ENCODE results near the gene AP1G1. TPM values are rescaled to one million over a fixed set of nuclear protein-coding genes. Genes with fewer than 3 reads are reported as not detected.

Gene AP1G1
- total and polyA plus RNA-seq, 2 of the 4 experiments (the other 2 are of a cell fraction): 48.3 to 86.7 TPM

DNA sequence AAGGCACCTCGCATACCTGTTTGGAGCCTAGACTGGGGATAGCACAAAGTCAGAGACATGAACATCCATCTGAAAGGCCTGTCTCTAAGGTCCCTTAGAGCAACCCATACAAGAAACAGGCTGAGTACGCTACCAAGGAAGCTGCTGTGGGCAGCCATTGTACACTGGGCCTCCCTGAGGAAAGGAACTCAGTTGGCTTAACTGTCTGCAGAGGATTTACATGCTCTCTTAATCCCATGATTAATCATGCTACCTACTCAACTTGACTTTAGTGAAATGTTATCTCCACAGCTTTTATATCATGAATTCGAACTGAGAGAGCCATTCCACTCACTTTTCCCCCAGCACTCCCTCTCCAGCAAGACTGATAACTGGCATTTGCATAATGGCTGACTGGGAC, 110.1 kb downstream of the AP1G1 start:
- Histone ChIP-seq H4K5ac (ENCODE audit: low read depth, low read length) (no peak overlapping the region), H3K9me1 (ENCODE audit: insufficient read depth, low read length) (peaks cover 8% of the 10 kb centered on the region), H3K36me3 (ENCODE audit: control insufficient read depth, insufficient read depth, low read length) (peaks cover 16% of the 10 kb centered on the region), H3K9me3 (ENCODE audit: control insufficient read depth, insufficient read depth, low read length) (no peaks in the 10 kb centered on the region), H2AK5ac (ENCODE audit: low read depth, low read length) (no peak overlapping the region), H2BK5ac (ENCODE audit: low read depth, low read length, poor library complexity, severe bottlenecking) (no peak overlapping the region), H2BK20ac (ENCODE audit: low read depth, low read length) (no peak overlapping the region), H3K27ac (ENCODE audit: insufficient read depth, low read length) (no peak overlapping the region), H3K4ac (ENCODE audit: low read depth, low read length) (no peak overlapping the region), H3K4me3 (ENCODE audit: insufficient read depth, low read depth, low read length) (no peak overlapping the region), H2BK15ac (ENCODE audit: low read depth, low read length) (no peak overlapping the region), H3K23ac (ENCODE audit: low read depth, low read length) (no peak overlapping the region), H2BK120ac (ENCODE audit: low read depth, low read length) (no peak overlapping the region), H3K79me1 (ENCODE audit: low read depth in 1 of 2, low read length in 2 of 2) (peaks cover 15 to 19% of the 10 kb centered on the region in 2 experiments), H3K4me2 (ENCODE audit: low read depth, low read length) (no peak overlapping the region), H4K91ac (ENCODE audit: insufficient read depth, low read depth, low read length) (no peak overlapping the region), H3K4me1 (ENCODE audit: control insufficient read depth, insufficient read depth, low read length) (no peaks in the 10 kb centered on the region), H4K20me1 (ENCODE audit: insufficient read depth, low read length) (no peaks in the 10 kb centered on the region; the same call in 1 of the 2 replicates), H3K18ac (ENCODE audit: low read depth, low read length) (no peak overlapping the region), H3K14ac (replicated peaks; ENCODE audit: low read depth, low read length) (no peak overlapping the region), H4K8ac (ENCODE audit: low read depth in 2 of 2, low read length in 2 of 2) (no peak overlapping the region), H2AFZ (replicated peaks; ENCODE audit: low read length, poor library complexity) (no peak overlapping the region), H3K27me3 (ENCODE audit: control insufficient read depth, insufficient read depth, low read length) (no peaks in the 10 kb centered on the region), H2AK9ac (replicated peaks; ENCODE audit: low read depth, low read length, poor library complexity) (no peak overlapping the region), H3K56ac (ENCODE audit: extremely low read depth, insufficient read depth, low read length) (no peak overlapping the region), H3K9ac (ENCODE audit: low read depth, low read length) (no peak overlapping the region)
- no peak for DNase-seq
- intact Hi-C loops (cut with micrococcal nuclease): no loop called here
- TF ChIP-seq RCOR1 (IDR thresholded peaks at IDR 0.05; ENCODE audit: insufficient replicate concordance, low read length) (no peak), FOS (IDR thresholded peaks at IDR 0.05; ENCODE audit: low read depth, low read length) (no peak), BHLHE40 (IDR thresholded peaks at IDR 0.05; ENCODE audit: low read depth, low read length) (no peak), POLR2A (IDR thresholded peaks at IDR 0.05; ENCODE audit: low read depth, low read length) (no peak), MXI1 (IDR thresholded peaks at IDR 0.05; ENCODE audit: borderline replicate concordance, low read depth, low read length) (no peak), NFE2L2 (IDR thresholded peaks at IDR 0.05; ENCODE audit: low read depth, low read length) (no peak), MAFK (IDR thresholded peaks at IDR 0.05; ENCODE audit: low read depth, low read length) (no peak), RFX5 (IDR thresholded peaks at IDR 0.05; ENCODE audit: low read depth, low read length) (no peak), CHD1 (IDR thresholded peaks at IDR 0.05; ENCODE audit: low read depth, low read length) (no peak), SMC3 (IDR thresholded peaks at IDR 0.05; ENCODE audit: low read depth, low read length) (no peak), RAD21 (IDR thresholded peaks at IDR 0.05; ENCODE audit: low read length) (no peak), CEBPB (IDR thresholded peaks at IDR 0.05; ENCODE audit: low read depth, low read length) (no peak)
- TF ChIP-seq, protein P1, sequence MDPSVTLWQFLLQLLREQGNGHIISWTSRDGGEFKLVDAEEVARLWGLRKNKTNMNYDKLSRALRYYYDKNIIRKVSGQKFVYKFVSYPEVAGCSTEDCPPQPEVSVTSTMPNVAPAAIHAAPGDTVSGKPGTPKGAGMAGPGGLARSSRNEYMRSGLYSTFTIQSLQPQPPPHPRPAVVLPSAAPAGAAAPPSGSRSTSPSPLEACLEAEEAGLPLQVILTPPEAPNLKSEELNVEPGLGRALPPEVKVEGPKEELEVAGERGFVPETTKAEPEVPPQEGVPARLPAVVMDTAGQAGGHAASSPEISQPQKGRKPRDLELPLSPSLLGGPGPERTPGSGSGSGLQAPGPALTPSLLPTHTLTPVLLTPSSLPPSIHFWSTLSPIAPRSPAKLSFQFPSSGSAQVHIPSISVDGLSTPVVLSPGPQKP (IDR thresholded peaks at IDR 0.05; ENCODE audit: borderline replicate concordance, low read depth, low read length): no peak
- TF ChIP-seq, protein P2, sequence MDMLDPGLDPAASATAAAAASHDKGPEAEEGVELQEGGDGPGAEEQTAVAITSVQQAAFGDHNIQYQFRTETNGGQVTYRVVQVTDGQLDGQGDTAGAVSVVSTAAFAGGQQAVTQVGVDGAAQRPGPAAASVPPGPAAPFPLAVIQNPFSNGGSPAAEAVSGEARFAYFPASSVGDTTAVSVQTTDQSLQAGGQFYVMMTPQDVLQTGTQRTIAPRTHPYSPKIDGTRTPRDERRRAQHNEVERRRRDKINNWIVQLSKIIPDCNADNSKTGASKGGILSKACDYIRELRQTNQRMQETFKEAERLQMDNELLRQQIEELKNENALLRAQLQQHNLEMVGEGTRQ (IDR thresholded peaks at IDR 0.05; ENCODE audit: low read depth, low read length): no peak
- TF ChIP-seq, protein P3, sequence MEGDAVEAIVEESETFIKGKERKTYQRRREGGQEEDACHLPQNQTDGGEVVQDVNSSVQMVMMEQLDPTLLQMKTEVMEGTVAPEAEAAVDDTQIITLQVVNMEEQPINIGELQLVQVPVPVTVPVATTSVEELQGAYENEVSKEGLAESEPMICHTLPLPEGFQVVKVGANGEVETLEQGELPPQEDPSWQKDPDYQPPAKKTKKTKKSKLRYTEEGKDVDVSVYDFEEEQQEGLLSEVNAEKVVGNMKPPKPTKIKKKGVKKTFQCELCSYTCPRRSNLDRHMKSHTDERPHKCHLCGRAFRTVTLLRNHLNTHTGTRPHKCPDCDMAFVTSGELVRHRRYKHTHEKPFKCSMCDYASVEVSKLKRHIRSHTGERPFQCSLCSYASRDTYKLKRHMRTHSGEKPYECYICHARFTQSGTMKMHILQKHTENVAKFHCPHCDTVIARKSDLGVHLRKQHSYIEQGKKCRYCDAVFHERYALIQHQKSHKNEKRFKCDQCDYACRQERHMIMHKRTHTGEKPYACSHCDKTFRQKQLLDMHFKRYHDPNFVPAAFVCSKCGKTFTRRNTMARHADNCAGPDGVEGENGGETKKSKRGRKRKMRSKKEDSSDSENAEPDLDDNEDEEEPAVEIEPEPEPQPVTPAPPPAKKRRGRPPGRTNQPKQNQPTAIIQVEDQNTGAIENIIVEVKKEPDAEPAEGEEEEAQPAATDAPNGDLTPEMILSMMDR (conservative IDR thresholded peaks at IDR 0.05; ENCODE audit: low read depth, low read length): no peak
- dilution Hi-C loops (cut with HindIII; ENCODE audit: low sequenced_read_pairs, unreplicated experiment): no loop called here
- ATAC-seq (ENCODE audit: low read depth): no peak
- WGBS, 2 experiments (ENCODE audit: extremely low coverage in 2 of 2, insufficient read length in 1 of 2): 85% methylated on average over 2 of the region's 3 CpGs; no CpG with 5 or more reads in 1 of the 2 experiments
- BruUV-seq (replicated peaks): no TSS peak
- in situ Hi-C loops (cut with MboI; ENCODE audit: low sequenced_read_pairs): no loop called here
- CTCF ChIA-PET: no interaction called here
- POLR2A ChIA-PET (ENCODE audit: unreplicated experiment): no interaction called here

Data from IMR-90 (cell line).